HCT116 (cell line): ENCODE data around the gene IL36A. TPM values are rescaled to one million over a fixed set of nuclear protein-coding genes. Genes with fewer than 3 reads are reported as not detected.

Experiments used
- ATAC-seq: fragments of 200-7000 bp; cut with Tn5 transposase; 2 replicates; pipeline ENCODE4 v1.9.1; 2020; ENCODE audit warnings: mild to moderate bottlenecking, moderate library complexity
- BruUV-seq: library from RNA; stranded (reverse); fragments of 400-500 nt; replicated peaks from 2 replicates; lab custom pipeline; 2021; lab: Mats Ljungman, UMichigan
- CTCF ChIA-PET: fragments of 300-600 bp; sonication (Branson Sonifier 250); formaldehyde crosslinking; loops from one replicate; lab custom pipeline; 2021; ENCODE audit warnings: antibody characterized with exemption; lab: Charles Lee
- POLR2A ChIA-PET: fragments of 300-600, 350-600 bp; sonication (Branson Sonifier 250); formaldehyde crosslinking; loops from one replicate; lab custom pipeline; 2021; ENCODE audit warnings: antibody characterized with exemption; lab: Charles Lee
- RAD21 ChIA-PET, 2 experiments: fragments of 300-600 bp; sonication (Branson Sonifier 250); formaldehyde crosslinking; loops; one replicate each; lab custom pipeline; 2023; ENCODE audit warnings: low total read pairs in 2 of 2; ENCODE audit not compliant: uncharacterized antibody in 2 of 2, unreplicated experiment in 2 of 2, low non-redundant PET in 1 of 2; lab: Charles Lee
- DNase-seq: peaks from one replicate; pipeline ENCODE4 v3.0.0-alpha.2; 2010; ENCODE audit warnings: low read depth, low spot score
- H2AFZ ChIP-seq: fragments of 200-600 bp; shearing (Covaris generic), sonication (generic); 2 replicates; pipeline ENCODE4 v1.6.1; 2017; ENCODE audit warnings: low read depth, mixed run types, mixed read lengths, antibody characterized with exemption, low read length; ENCODE audit not compliant: poor library complexity, severe bottlenecking
- H3K27ac ChIP-seq: 2 replicates; pipeline ENCODE4 v1.5.1; 2012; ENCODE audit warnings: low read depth, low read length
- H3K27me3 ChIP-seq: fragments of 200-600 bp; sonication (generic); 2 replicates; pipeline ENCODE4 v1.6.1; 2016; ENCODE audit warnings: mixed run types, low read length, mixed read lengths; ENCODE audit not compliant: insufficient read depth
- H3K36me3 ChIP-seq, 2 experiments: fragments of 200-500 bp in 1 of 2; fragments of 200-600 bp in 1 of 2; sonication (Bioruptor generic) in 1 of 2; sonication (generic) in 1 of 2; 2 replicates each; pipeline versions ENCODE4 v1.5.1 to v1.6.1; 2014 to 2016; ENCODE audit warnings: low read length in 2 of 2, inconsistent platforms in 1 of 2, mixed read lengths in 1 of 2, mixed run types in 1 of 2; ENCODE audit not compliant: insufficient read depth in 2 of 2, control insufficient read depth in 1 of 2
- H3K4me1 ChIP-seq, 2 experiments: fragments of 200-600 bp in 1 of 2; sonication (generic) in 1 of 2; 2 replicates each; pipeline versions ENCODE4 v1.5.1 to v1.6.1; 2012 to 2017; ENCODE audit warnings: low read length in 2 of 2, inconsistent platforms in 1 of 2, mild to moderate bottlenecking in 1 of 2, mixed read lengths in 1 of 2, mixed run types in 1 of 2, moderate library complexity in 1 of 2; ENCODE audit not compliant: insufficient read depth in 2 of 2, control insufficient read depth in 1 of 2
- H3K4me2 ChIP-seq: fragments of 200-600 bp; sonication (generic); 2 replicates; pipeline ENCODE4 v1.6.1; 2017; ENCODE audit warnings: mixed run types, low read length, mixed read lengths
- H3K4me3 ChIP-seq, 2 experiments: fragments of 200-600 bp in 1 of 2; sonication (generic) in 1 of 2; replicated peaks in 1 of 2; 2 replicates each; pipeline ENCODE4 v1.5.1; 2011 to 2016; ENCODE audit warnings: low read length in 2 of 2, control low read depth in 1 of 2, low read depth in 1 of 2, mild to moderate bottlenecking in 1 of 2, mixed read lengths in 1 of 2, mixed run types in 1 of 2
- H3K79me2 ChIP-seq: fragments of 200-600 bp; sonication (generic); 2 replicates; pipeline ENCODE4 v1.6.1; 2017; ENCODE audit warnings: mild to moderate bottlenecking, mixed run types, low read length, moderate library complexity, mixed read lengths; ENCODE audit not compliant: insufficient read depth
- H3K9ac ChIP-seq: fragments of 200-600 bp; sonication (generic); 2 replicates; pipeline ENCODE4 v1.6.1; 2016; ENCODE audit warnings: low read length, mixed read lengths
- H3K9me2 ChIP-seq: fragments of 200-600 bp; sonication (generic), shearing (Covaris generic); 2 replicates; pipeline ENCODE4 v1.6.1; 2017; ENCODE audit warnings: mixed run types, mild to moderate bottlenecking, moderate library complexity; ENCODE audit not compliant: insufficient read depth
- H3K9me3 ChIP-seq, 2 experiments: fragments of 200-500 bp in 1 of 2; fragments of 200-600 bp in 1 of 2; sonication (Bioruptor generic) in 1 of 2; sonication (generic) in 1 of 2; 2 replicates each; pipeline ENCODE4 v1.6.1; 2014 to 2017; ENCODE audit warnings: low read length in 2 of 2, mixed read lengths in 2 of 2, inconsistent platforms in 1 of 2, low read depth in 1 of 2, mild to moderate bottlenecking in 1 of 2, mixed run types in 1 of 2, moderate library complexity in 1 of 2; ENCODE audit not compliant: control insufficient read depth in 1 of 2, insufficient read depth in 1 of 2
- H4K20me1 ChIP-seq: fragments of 200-600 bp; sonication (generic), shearing (Covaris generic); 2 replicates; pipeline ENCODE4 v1.6.1; 2017; ENCODE audit warnings: mixed run types, mild to moderate bottlenecking, moderate library complexity; ENCODE audit not compliant: insufficient read depth
- ATF3 ChIP-seq: IDR thresholded peaks from 2 replicates; pipeline ENCODE4 v1.6.1; 2012
- CEBPB ChIP-seq: IDR thresholded peaks from 2 replicates; pipeline ENCODE4 v1.6.1; 2012; ENCODE audit warnings: low read depth
- EGR1 ChIP-seq: IDR thresholded peaks from 2 replicates; pipeline ENCODE4 v1.6.1; 2012; ENCODE audit warnings: low read depth
- ELF1 ChIP-seq: IDR thresholded peaks from 2 replicates; pipeline ENCODE4 v1.6.1; 2012; ENCODE audit warnings: low read depth, borderline replicate concordance
- FOSL1 ChIP-seq: IDR thresholded peaks from 2 replicates; pipeline ENCODE4 v1.6.1; 2012; ENCODE audit warnings: low read depth
- JUND ChIP-seq: IDR thresholded peaks from 2 replicates; pipeline ENCODE4 v1.6.1; 2012
- MAX ChIP-seq: IDR thresholded peaks from 2 replicates; pipeline ENCODE4 v1.6.1; 2012
- POLR2A ChIP-seq: IDR thresholded peaks from 2 replicates; pipeline ENCODE4 v1.7.0; 2011; ENCODE audit warnings: borderline replicate concordance; ENCODE audit not compliant: insufficient read depth, insufficient read length; ENCODE audit errors: extremely low read depth
- POLR2AphosphoS5 ChIP-seq: IDR thresholded peaks from 2 replicates; pipeline ENCODE4 v1.6.1; 2011; ENCODE audit warnings: mild to moderate bottlenecking, low read depth, low read length, moderate library complexity
- RAD21 ChIP-seq: IDR thresholded peaks from 2 replicates; pipeline ENCODE4 v1.6.1; 2012; ENCODE audit warnings: low read depth, mild to moderate bottlenecking
- REST ChIP-seq: IDR thresholded peaks from 2 replicates; pipeline ENCODE4 v1.6.1; 2012; ENCODE audit warnings: low read depth
- SIN3A ChIP-seq: IDR thresholded peaks from 2 replicates; pipeline ENCODE4 v1.6.1; 2012; ENCODE audit warnings: low read depth
- TCF7L2 ChIP-seq: IDR thresholded peaks from 2 replicates; pipeline ENCODE4 v1.7.0; 2011; ENCODE audit warnings: borderline replicate concordance, inconsistent platforms; ENCODE audit not compliant: insufficient read depth, insufficient read length; ENCODE audit errors: extremely low read depth
- YY1 ChIP-seq: IDR thresholded peaks from 2 replicates; pipeline ENCODE4 v1.6.1; 2011; ENCODE audit warnings: low read length, low read depth, moderate library complexity, mild to moderate bottlenecking; ENCODE audit not compliant: insufficient replicate concordance; ENCODE audit errors: extremely low read depth
- ZNF274 ChIP-seq: fragments of 200-500 bp; sonication (Bioruptor generic); IDR thresholded peaks from 2 replicates; pipeline ENCODE4 v1.6.1; 2014; ENCODE audit warnings: mild to moderate bottlenecking, low read depth, low read length, inconsistent platforms
- intact Hi-C: fragments of 100-400 bp; cut with micrococcal nuclease; formaldehyde crosslinking; loops from 2 replicates; pipeline ENCODE4 v1.10.0; 2022
- total RNA-seq: library from RNA; stranded (reverse); gene quantifications from one replicate; pipeline ENCODE4 v1.2.1, GENCODE V29; 2021; ENCODE audit not compliant: unreplicated experiment
- TF ChIP-seq, protein P1 (sequence below), 3 experiments: fragments of 200-600 bp in 1 of 3; sonication (generic) in 1 of 3; IDR thresholded peaks in 2 of 3; conservative IDR thresholded peaks in 1 of 3; 2 replicates each; pipeline ENCODE4 v1.5.1; 2012 to 2017; ENCODE audit warnings: low read depth in 2 of 3, low read length in 2 of 3, antibody characterized with exemption in 1 of 3, borderline replicate concordance in 1 of 3, control low read depth in 1 of 3, mild to moderate bottlenecking in 1 of 3, mixed read lengths in 1 of 3, mixed run types in 1 of 3, moderate library complexity in 1 of 3; ENCODE audit not compliant: insufficient read depth in 1 of 3

The IL36A gene
- total RNA-seq, 1 experiment from 2014 or later = not detected

DNA sequence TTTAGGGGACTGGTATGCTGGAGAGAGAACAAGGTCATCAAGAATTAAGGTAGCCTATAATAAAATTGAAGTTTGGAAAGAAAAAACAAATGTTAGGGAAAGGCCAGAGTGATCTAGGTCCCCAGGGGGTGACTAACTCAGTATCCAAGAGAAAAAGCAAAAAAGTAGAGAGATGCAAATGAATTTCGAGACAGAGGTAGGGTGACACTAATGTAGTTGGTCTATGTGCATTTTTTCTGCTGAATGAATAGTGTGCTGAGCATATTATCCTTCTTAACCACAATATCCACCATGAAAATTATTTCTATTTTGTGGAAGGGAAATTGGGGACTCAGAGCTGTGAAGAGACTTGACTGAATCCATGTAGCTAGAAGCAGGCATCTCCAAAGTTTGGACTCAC, 9.8 kb downstream of the IL36A start:
- no peak for ATAC-seq
- Histone ChIP-seq H3K4me1 (no peaks in the 10 kb centered on the region), H3K36me3 (no peaks in the 10 kb centered on the region), H3K9ac (no peak overlapping the region), H3K4me2 (no peak overlapping the region), H4K20me1 (no peaks in the 10 kb centered on the region), H3K79me2 (no peaks in the 10 kb centered on the region), H3K4me3 (no peak overlapping the region), H3K27ac (no peak overlapping the region), H3K27me3 (no peaks in the 10 kb centered on the region), H3K9me2 (no peaks in the 10 kb centered on the region), H2AFZ (no peak overlapping the region), H3K9me3 (no peaks in the 10 kb centered on the region)
- intact Hi-C loops = no loop called here
- CTCF ChIA-PET = no interaction called here
- POLR2A ChIA-PET = no interaction called here
- RAD21 ChIA-PET = no interaction called here
- DNase-seq = no peak
- TF ChIP-seq FOSL1 (no peak), POLR2AphosphoS5 (no peak), YY1 (no peak), CEBPB (no peak), JUND (no peak), ELF1 (no peak), SIN3A (no peak), RAD21 (no peak), EGR1 (no peak), POLR2A (no peak), ZNF274 (no peak), TCF7L2 (no peak), REST (no peak), MAX (no peak), ATF3 (no peak)
- TF ChIP-seq, protein P1, sequence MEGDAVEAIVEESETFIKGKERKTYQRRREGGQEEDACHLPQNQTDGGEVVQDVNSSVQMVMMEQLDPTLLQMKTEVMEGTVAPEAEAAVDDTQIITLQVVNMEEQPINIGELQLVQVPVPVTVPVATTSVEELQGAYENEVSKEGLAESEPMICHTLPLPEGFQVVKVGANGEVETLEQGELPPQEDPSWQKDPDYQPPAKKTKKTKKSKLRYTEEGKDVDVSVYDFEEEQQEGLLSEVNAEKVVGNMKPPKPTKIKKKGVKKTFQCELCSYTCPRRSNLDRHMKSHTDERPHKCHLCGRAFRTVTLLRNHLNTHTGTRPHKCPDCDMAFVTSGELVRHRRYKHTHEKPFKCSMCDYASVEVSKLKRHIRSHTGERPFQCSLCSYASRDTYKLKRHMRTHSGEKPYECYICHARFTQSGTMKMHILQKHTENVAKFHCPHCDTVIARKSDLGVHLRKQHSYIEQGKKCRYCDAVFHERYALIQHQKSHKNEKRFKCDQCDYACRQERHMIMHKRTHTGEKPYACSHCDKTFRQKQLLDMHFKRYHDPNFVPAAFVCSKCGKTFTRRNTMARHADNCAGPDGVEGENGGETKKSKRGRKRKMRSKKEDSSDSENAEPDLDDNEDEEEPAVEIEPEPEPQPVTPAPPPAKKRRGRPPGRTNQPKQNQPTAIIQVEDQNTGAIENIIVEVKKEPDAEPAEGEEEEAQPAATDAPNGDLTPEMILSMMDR (IDR thresholded peaks at IDR 0.05 in 2 of 3, conservative IDR thresholded peaks at IDR 0.05 in 1 of 3; ENCODE audit: borderline replicate concordance in 1 of 3, insufficient read depth in 1 of 3, low read depth in 2 of 3, low read length in 2 of 3) = no peak
- no TSS peak for BruUV-seq
